Central memory CD8-positive, alpha-beta T cell (primary cell): Measurements from ENCODE around the gene MIA.
"Not testable (repeated sequence)": the region's sequence is repeated elsewhere in the genome, so short reads cannot be mapped to it uniquely, and the experiment has no call there.

ENCODE experiments used
- ATAC-seq: fragments of 150-1000 bp; cut with Tn5 transposase; replicated peaks from 2 replicates; pipeline ENCODE4 v1.10.0; 2022; ENCODE audit warnings: mild to moderate bottlenecking, moderate FRiP score, moderate number of reproducible peaks; ENCODE audit not compliant: poor library complexity, severe bottlenecking; ENCODE audit errors: extremely low read depth
- DNase-seq, 2 donors: peaks; one replicate each; pipeline ENCODE4 v3.0.0; 2021; ENCODE audit warnings: low spot score in 2 of 2
- H3K27ac Mint-ChIP-seq: one replicate; pipeline ENCODE4 v1.8.0; 2022; ENCODE audit warnings: low read depth, mild to moderate bottlenecking, moderate library complexity, mixed read lengths
- H3K27me3 Mint-ChIP-seq: one replicate; pipeline ENCODE4 v1.8.0; 2022; ENCODE audit warnings: mixed read lengths
- H3K36me3 Mint-ChIP-seq: one replicate; pipeline ENCODE4 v1.8.0; 2022; ENCODE audit warnings: mild to moderate bottlenecking, moderate library complexity, mixed read lengths; ENCODE audit not compliant: insufficient read depth
- H3K4me1 Mint-ChIP-seq: one replicate; pipeline ENCODE4 v1.8.0; 2022; ENCODE audit warnings: mixed read lengths
- H3K4me3 Mint-ChIP-seq: one replicate; pipeline ENCODE4 v1.8.0; 2022; ENCODE audit warnings: mild to moderate bottlenecking, moderate library complexity, mixed read lengths
- H3K9me3 Mint-ChIP-seq: one replicate; pipeline ENCODE4 v1.8.0; 2022; ENCODE audit warnings: mixed read lengths

The MIA gene

DNA sequence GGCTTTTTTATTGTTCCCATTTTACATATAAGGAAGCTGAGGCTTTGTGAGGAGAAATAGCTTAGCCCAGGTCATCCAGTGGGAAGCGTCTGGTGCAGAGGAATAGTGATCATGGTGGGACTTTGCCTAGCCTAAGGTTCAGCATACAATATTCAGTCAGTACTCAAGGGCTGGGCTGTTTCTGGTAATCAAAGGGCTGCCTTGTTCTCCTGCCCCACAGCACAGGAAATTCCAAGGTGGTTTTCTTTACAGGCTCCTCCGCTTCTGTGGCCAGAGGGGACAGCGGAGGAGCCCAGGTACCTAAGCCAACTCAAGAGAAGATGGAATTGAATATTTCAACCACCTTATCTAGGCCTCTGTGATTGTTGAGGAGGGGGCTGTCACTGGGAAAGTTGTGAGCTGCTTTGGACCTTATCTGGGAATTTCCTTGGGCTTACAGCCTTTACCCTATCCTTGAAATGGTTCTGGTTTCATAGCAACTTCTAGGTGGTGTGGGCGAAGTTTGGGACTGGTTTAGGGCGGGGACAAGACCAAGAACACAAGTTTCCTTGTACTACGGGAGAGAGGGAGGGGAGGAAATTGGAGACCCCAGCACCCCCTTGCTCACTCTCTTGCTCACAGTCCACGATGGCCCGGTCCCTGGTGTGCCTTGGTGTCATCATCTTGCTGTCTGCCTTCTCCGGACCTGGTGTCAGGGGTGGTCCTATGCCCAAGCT, at the start of gene MIA:
Gene MIA, plus strand, starts transcription at position 606 of the 716 bp plus-strand sequence. Its CDS starts 22 bp downstream, at position 628.
- Mint-ChIP-seq H3K27ac (no peak within 1 kb of the TSS), H3K9me3 (no peaks in the 10 kb centered on the region), H3K36me3 (peaks cover 14% of the 10 kb centered on the region), H3K4me3 (no peak within 1 kb of the TSS), H3K4me1 (peaks cover 40% of the 10 kb centered on the region), H3K27me3 (no peaks in the 10 kb centered on the region)
- DNase-seq (no peak), ATAC-seq (no peak)

- H3K27ac Mint-ChIP-seq: no peak overlapping the region
- DNase-seq (no peak), ATAC-seq (no peak)
- H3K27me3 Mint-ChIP-seq: no peaks in the 10 kb centered on the region
- H3K9me3 Mint-ChIP-seq: no peaks in the 10 kb centered on the region
- peaks cover 23% of the 10 kb centered on the region for H3K36me3 Mint-ChIP-seq
- H3K4me1 Mint-ChIP-seq: peaks cover 26% of the 10 kb centered on the region
- H3K4me3 Mint-ChIP-seq: no peak overlapping the region
Observed at GRCh38 chr19:40726279-40726678, 49.0 kb upstream of the MIA start.

GRCh38 chr19:40730065-40730464, 45.3 kb upstream of the MIA start:
- H3K9me3 Mint-ChIP-seq, H3K4me3 Mint-ChIP-seq, H3K27me3 Mint-ChIP-seq, DNase-seq, H3K4me1 Mint-ChIP-seq, ATAC-seq, H3K27ac Mint-ChIP-seq: not testable (repeated sequence)
- H3K36me3 Mint-ChIP-seq: peaks cover 39% of the 10 kb centered on the region

DNA sequence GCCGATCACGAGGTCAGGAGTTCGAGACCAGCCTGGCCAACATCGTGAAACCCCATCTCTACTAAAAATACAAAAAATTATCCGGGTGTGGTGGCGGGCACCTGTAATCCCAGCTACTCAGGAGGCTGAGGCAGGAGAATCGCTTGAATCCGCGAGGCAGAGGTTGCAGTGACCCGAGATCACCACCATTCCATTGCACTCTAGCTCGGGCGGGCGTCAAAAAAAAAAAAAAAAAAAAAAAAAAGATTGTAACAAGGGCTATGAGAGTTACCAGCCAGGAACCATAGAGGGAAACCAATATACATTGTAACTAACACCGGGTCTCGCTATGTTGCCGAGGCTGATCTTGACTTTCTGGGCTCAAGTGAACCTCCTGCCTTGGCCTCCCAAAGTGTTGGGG, 43.0 kb upstream of the MIA start:
- H3K36me3 Mint-ChIP-seq: peaks cover 39% of the 10 kb centered on the region
- not testable (repeated sequence) for H3K27me3 Mint-ChIP-seq, H3K4me3 Mint-ChIP-seq, H3K9me3 Mint-ChIP-seq, DNase-seq, H3K4me1 Mint-ChIP-seq, ATAC-seq, H3K27ac Mint-ChIP-seq

GRCh38 chr19:40733149-40733548, 42.2 kb upstream of the MIA start:
- Mint-ChIP-seq H3K4me1 (no peaks in the 10 kb centered on the region), H3K36me3 (peaks cover 40% of the 10 kb centered on the region), H3K4me3 (no peak overlapping the region), H3K9me3 (no peaks in the 10 kb centered on the region), H3K27me3 (no peaks in the 10 kb centered on the region), H3K27ac (no peak overlapping the region)
- DNase-seq (no peak), ATAC-seq (no peak)

DNA sequence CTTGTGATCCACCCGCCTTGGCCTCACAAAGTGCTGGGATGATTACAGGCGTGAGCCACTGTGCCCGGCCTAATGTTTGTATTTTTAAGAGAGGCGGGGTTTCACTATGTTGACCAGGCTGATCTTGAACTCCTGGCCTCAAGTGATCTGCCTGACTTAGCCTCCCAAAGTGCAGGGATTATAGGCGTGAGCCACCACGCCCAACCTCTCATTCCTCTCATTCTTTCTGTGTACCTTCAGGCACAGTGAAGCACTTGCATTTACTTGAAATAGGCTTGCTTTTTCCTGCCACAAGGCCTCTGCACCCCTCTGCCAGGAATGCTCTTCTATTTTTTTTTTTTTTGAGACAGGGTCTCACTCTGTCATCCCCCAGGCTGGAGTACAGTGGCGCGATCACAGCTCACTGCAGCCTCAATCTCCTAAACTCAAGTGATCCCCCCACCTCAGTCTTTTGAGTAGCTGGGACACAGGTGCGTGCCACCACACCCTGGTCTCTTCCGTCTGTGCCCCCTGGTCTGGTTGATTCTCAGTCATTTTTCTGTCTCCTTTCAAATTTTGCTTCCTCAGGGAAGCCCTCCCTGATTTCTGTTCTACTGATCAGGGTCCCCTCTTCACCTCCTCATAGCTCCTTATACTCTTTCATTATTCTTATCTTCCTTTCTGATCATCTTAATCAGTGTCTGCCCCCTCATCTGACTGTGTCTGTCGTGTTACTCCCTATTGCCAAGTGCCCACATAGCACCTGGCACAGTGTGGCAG, 40.1 kb upstream of the MIA start:
- no peak overlapping the region for H3K27ac Mint-ChIP-seq
- peaks cover 40% of the 10 kb centered on the region for H3K36me3 Mint-ChIP-seq
- H3K4me3 Mint-ChIP-seq: no peak overlapping the region
- no peaks in the 10 kb centered on the region for H3K4me1 Mint-ChIP-seq
- ATAC-seq: no peak
- H3K27me3 Mint-ChIP-seq: no peaks in the 10 kb centered on the region
- no peaks in the 10 kb centered on the region for H3K9me3 Mint-ChIP-seq
- DNase-seq: no peak

GRCh38 chr19:40736661-40737060, 38.7 kb upstream of the MIA start:
- H3K27me3 Mint-ChIP-seq: no peaks in the 10 kb centered on the region
- peaks cover 30% of the 10 kb centered on the region for H3K36me3 Mint-ChIP-seq
- no peaks in the 10 kb centered on the region for H3K4me1 Mint-ChIP-seq
- no peak overlapping the region for H3K4me3 Mint-ChIP-seq
- H3K9me3 Mint-ChIP-seq: no peaks in the 10 kb centered on the region
- no peak overlapping the region for H3K27ac Mint-ChIP-seq
- DNase-seq: no peak
- no peak for ATAC-seq

- Mint-ChIP-seq H3K9me3 (no peaks in the 10 kb centered on the region), H3K27ac (no peak overlapping the region), H3K4me1 (no peaks in the 10 kb centered on the region), H3K4me3 (no peak overlapping the region), H3K27me3 (no peaks in the 10 kb centered on the region), H3K36me3 (peaks cover 30% of the 10 kb centered on the region)
- ATAC-seq (no peak), DNase-seq (no peak)
Observed at GRCh38 chr19:40737102-40737644, 38.1 kb upstream of the MIA start.

DNA sequence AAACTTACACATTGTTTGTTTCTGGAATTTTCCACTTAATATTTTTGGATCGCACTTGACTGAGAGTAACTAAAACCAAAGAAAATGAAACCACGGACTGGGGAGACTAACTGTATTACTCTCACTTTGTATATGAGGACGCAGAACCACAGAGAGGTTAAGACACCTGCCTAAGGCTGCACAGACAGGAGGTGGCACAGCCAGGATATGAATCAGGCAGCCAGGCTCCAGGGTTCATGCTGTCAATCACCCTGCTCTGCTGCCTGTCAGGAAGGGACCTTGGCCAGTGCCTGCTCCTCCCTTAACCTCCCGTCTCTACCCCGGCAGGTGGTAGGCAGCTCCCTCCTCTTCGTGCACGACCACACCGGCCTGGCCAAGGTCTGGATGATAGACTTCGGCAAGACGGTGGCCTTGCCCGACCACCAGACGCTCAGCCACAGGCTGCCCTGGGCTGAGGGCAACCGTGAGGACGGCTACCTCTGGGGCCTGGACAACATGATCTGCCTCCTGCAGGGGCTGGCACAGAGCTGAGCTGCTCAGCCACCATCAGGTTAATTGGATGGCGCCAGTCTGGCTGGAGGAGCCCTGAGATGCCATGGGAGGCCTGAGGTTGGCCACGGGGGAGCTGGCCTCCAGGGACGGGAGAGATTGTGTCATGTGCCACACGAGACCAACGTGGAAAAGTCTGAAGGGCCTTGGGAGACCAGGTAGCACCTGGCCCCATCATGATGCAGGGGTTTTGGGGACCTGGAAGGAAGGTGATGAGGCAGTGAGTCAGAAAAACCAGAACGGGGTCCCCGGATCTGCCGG, 36.1 kb upstream of the MIA start:
- Mint-ChIP-seq H3K27me3 (no peaks in the 10 kb centered on the region), H3K27ac (no peak overlapping the region), H3K4me3 (no peak overlapping the region), H3K36me3 (peaks cover 15% of the 10 kb centered on the region), H3K4me1 (no peaks in the 10 kb centered on the region), H3K9me3 (no peaks in the 10 kb centered on the region)
- DNase-seq: no peak
- no peak for ATAC-seq

DNA sequence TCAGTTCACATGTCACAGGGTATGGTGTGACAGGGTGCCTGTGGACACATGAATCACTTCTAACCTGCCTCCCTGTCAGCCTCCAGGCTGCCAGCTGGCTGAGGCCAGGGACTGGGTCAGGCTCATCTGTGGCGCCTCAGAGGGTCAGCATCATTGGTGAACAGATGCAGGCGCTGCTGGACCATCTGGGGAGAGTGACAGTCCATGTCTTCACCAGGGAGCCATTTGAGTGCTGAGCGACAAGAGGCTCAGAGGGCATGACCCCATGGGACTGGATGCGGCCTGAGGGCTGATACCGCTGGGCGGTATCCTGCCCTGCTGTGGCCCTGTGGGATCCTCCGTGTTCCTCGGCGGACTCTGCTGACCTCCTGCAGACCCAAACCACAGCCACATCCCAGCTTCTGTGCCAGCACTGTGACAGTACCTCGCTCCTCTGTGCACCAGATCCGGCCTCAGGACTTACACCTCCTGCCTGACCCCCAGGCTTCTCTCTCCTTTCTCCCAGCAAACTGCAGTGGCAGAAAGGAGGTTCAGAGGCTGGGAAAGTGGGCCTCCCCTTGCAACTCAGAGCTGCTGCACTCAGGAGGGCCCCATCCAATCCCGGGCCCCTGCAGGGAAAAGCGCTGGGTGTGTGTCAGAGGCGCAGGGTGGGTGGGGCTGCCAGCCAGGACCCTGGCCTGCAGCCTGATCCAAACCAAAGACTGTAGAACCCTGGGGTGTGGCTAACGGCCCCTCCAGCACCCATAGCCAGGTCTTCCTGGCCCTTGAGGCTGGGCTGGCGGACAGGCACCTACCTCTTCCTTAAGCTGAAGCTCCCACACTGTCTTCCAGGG, 35.2 kb upstream of the MIA start:
- H3K27ac Mint-ChIP-seq: no peak overlapping the region

GRCh38 chr19:40740747-40741146, 34.6 kb upstream of the MIA start:
- peaks cover 3% of the 10 kb centered on the region for H3K36me3 Mint-ChIP-seq
- no peak overlapping the region for H3K27ac Mint-ChIP-seq
- no peaks in the 10 kb centered on the region for H3K9me3 Mint-ChIP-seq
- no peak for DNase-seq
- H3K4me1 Mint-ChIP-seq: no peaks in the 10 kb centered on the region
- H3K27me3 Mint-ChIP-seq: no peaks in the 10 kb centered on the region
- no peak overlapping the region for H3K4me3 Mint-ChIP-seq
- no peak for ATAC-seq

More for the DNA sequence above, 35.2 kb upstream of the MIA start:
- ATAC-seq (no peak), DNase-seq (no peak)
- H3K27me3 Mint-ChIP-seq: no peaks in the 10 kb centered on the region
- no peaks in the 10 kb centered on the region for H3K9me3 Mint-ChIP-seq
- H3K36me3 Mint-ChIP-seq: peaks cover 8% of the 10 kb centered on the region
- H3K4me3 Mint-ChIP-seq: no peak overlapping the region
- H3K4me1 Mint-ChIP-seq: no peaks in the 10 kb centered on the region
